LNCaP clone FGC (cell line): ENCODE measurements around the gene SCYL1.

Experiments used
- DNase-seq: peaks from one replicate; pipeline ENCODE4 v3.0.0-alpha.2; 2011; ENCODE audit warnings: low read depth
- H3K4me3 ChIP-seq: 2 replicates; pipeline ENCODE4 v1.5.1; 2011; ENCODE audit warnings: mild to moderate bottlenecking, low read depth, low read length, control low read depth
- TF ChIP-seq, protein P1 (sequence below): IDR thresholded peaks from 2 replicates; pipeline ENCODE4 v1.5.1; 2012; ENCODE audit warnings: mild to moderate bottlenecking; ENCODE audit not compliant: control insufficient read depth, insufficient read depth; ENCODE audit errors: extremely low read depth

The SCYL1 gene

GRCh38 chr11:65578134-65578533 is 53.3 kb downstream of the SCYL1 start:
- H3K4me3 ChIP-seq: no peak overlapping the region
- DNase-seq: no peak
- TF ChIP-seq, protein P1, sequence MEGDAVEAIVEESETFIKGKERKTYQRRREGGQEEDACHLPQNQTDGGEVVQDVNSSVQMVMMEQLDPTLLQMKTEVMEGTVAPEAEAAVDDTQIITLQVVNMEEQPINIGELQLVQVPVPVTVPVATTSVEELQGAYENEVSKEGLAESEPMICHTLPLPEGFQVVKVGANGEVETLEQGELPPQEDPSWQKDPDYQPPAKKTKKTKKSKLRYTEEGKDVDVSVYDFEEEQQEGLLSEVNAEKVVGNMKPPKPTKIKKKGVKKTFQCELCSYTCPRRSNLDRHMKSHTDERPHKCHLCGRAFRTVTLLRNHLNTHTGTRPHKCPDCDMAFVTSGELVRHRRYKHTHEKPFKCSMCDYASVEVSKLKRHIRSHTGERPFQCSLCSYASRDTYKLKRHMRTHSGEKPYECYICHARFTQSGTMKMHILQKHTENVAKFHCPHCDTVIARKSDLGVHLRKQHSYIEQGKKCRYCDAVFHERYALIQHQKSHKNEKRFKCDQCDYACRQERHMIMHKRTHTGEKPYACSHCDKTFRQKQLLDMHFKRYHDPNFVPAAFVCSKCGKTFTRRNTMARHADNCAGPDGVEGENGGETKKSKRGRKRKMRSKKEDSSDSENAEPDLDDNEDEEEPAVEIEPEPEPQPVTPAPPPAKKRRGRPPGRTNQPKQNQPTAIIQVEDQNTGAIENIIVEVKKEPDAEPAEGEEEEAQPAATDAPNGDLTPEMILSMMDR: no peak

DNA sequence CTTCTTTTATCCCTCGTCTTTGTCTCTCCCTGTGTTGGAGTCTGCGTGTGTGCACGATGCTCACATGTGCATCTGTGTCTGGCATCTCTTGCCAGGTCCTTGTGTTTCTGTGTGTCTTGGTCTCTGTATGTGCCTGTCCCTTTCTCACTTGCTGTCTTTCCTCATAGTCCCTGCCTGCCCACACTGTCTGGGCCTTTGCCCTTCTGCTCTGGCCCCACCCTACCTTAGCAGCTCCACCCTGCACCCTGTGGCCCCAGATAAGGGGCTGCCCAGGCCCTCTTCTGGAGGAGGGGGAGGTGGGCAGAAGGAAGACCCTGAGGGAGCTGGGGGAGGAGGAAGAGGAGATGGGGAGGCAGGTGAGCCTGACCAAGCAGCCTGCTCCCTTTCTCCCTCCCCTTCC is 53.8 kb downstream of the SCYL1 start:
- H3K4me3 ChIP-seq: no peak overlapping the region
- DNase-seq: no peak

GRCh38 chr11:65579291-65579690 is 54.4 kb downstream of the SCYL1 start:
- H3K4me3 ChIP-seq: no peak overlapping the region
- TF ChIP-seq, protein P1: no peak
- no peak for DNase-seq

More for the DNA sequence above, 53.8 kb downstream of the SCYL1 start:
- TF ChIP-seq, protein P1: no peak

DNA sequence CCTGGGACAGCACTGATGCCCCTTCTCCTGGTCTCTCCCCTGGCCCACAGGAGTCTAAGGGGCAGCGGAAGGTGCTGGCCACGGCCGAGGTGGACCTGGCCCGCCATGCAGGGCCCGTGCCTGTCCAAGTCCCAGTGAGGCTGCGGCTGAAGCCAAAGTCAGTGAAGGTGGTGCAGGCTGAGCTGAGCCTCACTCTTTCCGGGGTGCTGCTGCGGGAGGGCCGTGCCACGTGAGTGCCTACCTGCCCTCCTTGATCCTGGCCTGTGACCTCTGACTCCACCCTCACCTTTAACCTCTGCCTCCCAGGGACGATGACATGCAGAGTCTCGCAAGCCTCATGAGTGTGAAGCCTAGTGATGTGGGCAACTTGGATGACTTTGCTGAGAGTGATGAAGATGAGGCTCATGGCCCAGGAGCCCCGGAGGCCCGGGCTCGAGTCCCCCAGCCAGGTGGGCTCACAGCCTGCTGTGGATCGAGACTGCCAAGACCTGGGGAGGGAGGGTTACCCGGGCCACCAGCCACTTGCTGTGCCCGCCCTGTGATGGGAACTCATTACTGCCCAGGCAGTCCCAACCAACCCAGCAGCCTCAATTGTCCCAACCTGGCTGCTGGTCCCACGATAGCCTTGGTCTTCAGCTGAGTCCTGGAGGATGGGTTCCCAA is 55.3 kb downstream of the SCYL1 start:
- DNase-seq: no peak
- no peak overlapping the region for H3K4me3 ChIP-seq
- TF ChIP-seq, protein P1: no peak

DNA sequence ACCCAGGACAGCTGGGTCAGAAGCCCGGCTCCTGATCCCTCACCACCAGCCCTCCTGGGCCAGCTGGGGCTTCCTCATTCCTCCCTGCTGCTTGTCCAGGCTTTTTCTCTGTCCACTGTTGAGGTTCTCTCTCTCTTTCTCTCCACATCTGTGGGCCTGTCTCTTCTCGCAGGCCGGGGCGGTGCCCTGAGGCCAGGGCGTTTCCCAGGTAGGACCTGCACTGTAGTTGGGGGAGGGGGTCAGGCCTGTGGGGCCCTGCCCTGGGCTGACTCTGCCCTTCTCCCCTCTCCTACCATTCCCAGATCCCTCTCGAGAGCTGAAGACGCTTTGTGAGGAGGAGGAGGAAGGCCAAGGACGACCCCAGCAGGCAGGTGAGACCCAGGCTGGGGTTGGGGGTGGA is 55.9 kb downstream of the SCYL1 start:
- no peak for DNase-seq
- TF ChIP-seq, protein P1: no peak
- H3K4me3 ChIP-seq: no peak overlapping the region

- H3K4me3 ChIP-seq: no peak overlapping the region
- DNase-seq: no peak
- TF ChIP-seq, protein P1: no peak
Observed at GRCh38 chr11:65581928-65582327, 57.0 kb downstream of the SCYL1 start.

GRCh38 chr11:65583589-65583988 is 58.7 kb downstream of the SCYL1 start:
- DNase-seq: no peak
- no peak overlapping the region for H3K4me3 ChIP-seq
- TF ChIP-seq, protein P1: no peak
